Activated CD4-positive, alpha-beta T cell treated with anti-CD3 and anti-CD28 coated beads for 4 hours (primary cell): ENCODE data around the gene PRDM16.
"Not testable (repeated sequence)": the region's sequence is repeated elsewhere in the genome, so short reads cannot be mapped to it uniquely, and the experiment has no call there.

ENCODE experiments used
- DNase-seq, 2 donors: peaks; one replicate each; pipeline ENCODE4 v3.0.0-alpha.2; 2020

Gene PRDM16

DNA sequence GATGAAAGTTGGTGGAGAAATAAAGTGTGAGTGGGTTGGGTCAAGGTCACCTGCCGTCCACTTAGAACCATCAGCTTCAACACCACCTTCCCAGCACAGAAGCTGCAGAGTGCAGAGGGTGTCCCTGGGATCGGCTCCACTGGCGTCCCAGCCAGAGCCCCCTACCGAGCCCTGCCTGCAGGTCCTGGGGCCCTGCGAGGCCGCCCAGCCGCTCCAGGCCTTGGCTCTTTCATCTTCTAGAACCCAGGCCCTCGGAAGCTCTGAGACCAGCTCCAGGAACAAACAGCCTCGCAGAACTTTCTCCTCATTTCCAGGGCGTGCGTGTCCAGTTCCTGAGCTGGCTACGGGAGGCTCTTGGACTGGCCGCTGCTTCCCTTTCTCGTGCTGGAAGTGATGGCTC is 166.0 kb downstream of the PRDM16 start:
- DNase-seq = no peak

DNA sequence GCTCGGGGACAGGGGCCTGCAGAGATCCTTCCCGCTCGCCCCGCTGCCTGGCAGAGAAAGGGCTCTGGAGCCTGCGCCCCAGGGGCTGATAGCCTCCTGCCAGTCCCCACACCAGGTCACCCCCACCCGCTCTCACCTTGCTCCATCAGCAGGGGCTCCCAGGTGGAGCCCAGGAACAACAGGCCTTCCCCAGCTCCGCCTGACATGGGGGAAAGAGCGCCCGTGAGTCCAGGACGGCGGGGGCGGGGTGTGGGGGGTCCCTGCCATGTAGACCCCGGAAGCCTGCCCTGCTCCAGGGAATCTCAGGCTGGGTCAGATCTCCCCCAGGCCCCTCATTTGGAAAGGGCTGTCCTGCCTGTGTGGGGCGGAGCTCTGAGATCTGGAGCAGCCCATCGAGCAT is 166.5 kb downstream of the PRDM16 start:
- no peak for DNase-seq

DNA sequence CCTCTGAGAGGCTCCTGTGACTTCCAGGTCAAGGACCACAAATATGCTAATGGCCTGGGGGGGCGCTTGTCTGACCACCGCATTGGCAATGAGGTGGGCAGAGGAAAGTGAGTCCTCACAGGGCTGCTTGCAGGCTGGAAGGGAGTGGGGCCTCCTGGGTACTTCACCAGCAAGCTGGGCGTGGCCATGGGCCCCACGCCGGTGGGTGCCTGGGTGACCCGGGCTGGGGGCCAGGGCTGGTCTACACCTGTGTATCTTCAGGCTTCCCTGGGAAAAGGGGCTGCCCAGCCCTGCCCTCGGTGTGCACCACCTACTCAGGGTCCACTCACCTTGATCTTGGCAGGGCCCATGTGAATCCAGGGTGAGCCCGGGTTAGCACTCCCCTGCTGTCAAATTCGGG is 167.4 kb downstream of the PRDM16 start:
- DNase-seq = no peak

DNA sequence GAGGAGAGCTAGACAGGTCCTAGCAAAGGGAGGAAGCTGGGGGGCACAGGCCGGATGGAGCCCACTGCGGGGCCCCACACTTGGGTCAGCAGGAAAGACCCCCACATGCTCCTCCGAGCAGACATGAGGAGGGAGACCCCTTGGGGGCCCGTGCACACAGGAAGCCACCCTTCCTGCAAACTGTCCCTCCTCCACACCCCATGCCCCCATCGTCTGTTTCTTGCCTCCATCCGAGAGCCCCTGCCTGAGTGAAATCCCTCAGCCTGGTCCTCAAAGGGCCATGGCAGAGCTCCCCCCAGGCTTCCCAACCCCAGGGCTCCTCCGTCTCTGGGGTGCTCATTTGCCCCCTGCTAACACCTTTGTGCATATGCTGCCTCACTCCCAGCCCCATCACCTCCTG is 168.0 kb downstream of the PRDM16 start:
- DNase-seq = no peak

DNA sequence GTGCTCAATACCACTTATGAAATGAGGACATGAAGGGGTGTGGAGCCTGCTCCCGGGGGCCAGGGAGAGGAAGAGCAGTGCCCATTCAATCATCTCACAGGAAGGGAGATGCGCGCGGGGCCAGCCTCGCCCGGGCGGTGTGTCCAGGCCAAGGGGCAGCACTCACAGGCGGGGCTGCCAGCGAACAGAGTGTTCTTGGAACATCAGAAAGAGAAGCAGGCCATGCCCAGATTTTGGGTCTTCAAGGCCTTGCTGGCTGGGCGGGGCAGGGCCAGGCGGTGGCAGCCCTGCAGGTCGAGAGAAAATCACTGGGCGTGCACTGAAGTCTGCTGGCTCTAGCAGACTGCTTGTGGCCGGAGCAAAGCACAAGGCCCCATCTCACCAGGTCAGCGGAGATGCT is 168.6 kb downstream of the PRDM16 start:
- DNase-seq = no peak

DNA sequence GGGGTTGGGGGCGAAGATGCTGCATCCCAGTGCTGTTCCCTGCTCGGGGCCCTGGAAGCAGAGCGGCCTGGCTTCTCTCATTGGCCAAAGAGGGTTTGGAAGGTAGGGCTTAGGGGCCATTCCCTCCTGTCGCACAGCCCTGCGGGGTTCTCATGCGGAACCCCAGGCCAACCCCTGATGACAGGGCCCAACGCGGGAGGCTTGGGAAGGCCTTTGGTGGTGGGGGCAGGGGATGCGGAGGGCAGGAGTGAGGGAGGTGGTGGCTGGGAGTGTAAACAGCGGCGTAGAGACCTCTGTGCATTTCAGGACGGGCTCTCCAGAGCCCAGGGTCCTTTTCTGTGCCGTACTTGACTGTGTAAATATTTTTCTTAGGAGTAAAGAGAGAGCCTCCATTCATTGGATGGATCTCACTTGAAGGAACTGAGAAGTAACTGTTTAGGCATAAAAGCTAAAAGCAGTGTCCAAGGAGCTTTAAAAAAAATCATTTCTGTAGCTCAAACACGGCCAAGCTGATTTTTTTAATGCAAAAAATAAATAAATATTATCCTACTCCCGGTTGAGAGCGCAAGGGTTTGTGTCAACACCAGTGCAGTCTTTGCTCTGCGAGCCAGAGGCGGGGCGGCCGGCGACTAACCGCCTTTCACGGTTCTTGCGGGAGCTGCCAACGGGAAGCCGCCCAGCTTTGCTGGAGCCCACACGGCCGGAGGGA is 169.1 kb downstream of the PRDM16 start:
- no peak for DNase-seq

DNA sequence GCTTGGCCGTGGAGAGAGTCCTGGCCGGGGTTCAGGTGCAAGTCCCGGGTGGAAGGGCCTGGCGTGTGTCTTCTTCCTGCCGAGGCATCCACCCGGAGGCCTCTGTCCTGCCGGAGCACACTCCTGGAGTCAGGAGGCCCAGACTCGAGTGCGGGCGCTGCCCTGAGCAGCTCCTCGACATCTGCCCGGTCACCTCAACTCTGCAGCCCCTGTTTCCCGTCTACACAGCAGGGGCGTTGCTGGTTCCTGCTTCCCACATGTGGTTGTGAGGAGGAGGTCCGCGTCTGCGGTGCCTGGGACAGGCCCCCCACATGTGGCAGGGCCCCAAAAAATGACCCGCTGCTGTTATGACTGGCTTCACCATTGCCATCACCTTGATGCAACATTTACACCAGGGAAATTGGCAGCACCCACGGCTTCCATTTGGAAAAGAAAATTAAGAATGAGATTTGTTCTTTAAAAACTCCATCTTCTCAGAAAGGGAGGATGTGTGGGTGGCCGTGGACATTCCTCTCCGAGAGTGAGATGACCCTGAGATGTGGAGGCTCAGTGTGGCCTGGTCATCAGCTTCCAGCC is 169.8 kb downstream of the PRDM16 start:
- DNase-seq = no peak

DNA sequence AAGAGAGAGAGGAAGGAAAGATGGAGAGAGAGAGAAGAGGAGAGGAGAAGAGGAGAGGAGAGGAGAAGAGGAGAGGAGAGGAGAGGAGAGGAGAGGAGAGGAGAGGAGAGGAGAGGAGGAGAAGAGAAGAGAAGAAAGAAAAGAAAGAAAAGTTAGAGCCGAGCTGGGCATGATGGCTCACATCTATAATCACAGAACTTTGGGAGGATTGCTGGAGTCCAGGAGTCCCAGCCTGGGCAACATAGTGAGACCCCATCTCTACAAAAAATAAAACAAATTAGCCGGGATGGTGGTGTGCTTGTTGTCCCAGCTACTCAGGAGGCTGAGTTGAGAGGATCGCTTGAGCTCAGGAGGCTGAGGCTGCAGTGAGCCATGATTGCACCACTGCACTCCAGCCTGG is 171.0 kb downstream of the PRDM16 start:
- not testable (repeated sequence) for DNase-seq

DNA sequence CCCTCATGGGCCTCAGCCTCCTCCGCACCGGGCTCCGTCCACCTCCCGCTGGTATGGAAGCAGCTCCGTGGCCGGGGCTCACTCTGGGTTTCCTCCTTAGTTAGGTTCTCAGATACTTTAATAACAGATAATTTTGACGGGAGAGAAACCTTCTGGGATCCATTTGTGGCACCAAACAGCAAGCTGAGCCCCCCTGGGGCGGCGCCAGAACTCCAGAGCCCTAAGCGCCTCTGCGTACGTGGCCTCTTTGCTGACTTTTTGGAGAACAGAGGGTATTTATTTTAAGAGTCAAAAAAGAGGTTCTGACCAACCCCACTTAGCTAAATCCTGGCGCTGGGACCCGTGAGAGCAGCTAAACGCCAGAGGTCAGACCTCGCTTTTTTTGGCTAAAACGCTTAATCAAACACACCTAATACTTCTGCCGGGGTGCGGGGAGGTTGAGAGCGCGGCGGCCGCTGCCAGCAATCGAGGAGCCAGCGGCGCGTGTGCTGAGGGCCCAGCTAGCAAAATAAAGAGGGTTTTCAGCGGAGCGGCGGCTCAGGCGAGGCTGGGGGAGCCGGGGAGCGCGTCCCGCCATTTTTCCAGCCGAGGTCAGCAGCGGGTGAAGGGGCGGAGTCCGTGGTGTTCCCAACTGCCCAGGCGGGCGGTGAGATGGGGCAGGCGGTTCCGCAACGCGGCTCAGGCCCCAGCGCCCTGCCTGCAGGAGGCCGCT is 171.7 kb downstream of the PRDM16 start:
- DNase-seq = no peak

DNA sequence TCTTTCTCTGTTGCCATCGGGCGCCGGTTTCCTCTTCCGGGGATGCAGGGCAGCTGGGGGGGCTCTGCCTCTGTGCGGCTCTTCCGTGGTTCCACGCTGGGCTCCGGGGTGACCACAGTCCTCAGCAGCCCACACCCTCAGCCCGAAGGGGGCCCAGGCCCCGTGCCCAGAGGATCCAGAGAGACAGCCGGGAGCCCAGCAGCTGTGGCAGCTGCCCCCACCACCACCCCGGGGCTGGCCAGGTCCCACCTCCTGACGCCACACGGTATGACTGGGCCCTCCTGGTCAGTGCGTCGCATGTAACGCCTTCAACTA is 172.2 kb downstream of the PRDM16 start:
- no peak for DNase-seq

DNA sequence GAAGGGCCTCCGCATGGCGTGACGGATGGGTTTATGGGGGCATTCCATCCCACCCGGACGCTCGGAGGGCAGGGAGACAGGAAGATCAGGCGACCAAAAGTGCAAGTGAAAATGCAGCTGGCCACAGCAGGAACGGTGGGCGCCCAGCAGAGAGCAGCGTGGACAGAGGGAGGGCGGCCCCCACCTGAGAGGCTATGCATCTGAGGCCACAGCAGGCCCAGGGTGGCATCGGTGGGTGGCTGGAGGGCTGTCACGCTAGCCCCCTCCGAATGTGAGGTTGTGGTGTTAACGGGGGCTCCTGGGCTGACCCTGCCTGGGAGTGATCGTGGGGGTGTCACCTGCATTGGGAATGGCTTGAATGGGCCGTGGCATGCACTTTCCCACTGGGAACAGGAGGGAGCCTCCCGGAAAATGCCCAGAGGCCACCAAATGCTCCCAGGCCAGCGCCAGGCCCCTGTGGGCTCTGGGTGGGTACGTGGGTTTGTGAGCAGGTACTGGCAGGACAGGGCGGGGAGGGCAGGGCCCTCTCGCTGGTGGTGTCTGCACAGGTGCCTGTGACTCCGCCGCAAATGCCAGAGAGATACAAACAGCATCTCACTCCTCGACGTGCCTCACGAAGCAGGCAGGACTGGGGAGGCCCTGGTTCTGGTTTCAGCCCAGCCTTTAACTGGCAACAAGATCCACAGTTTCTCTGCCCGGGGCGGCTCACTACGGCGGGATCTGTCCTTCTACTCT is 172.8 kb downstream of the PRDM16 start:
- DNase-seq = no peak

DNA sequence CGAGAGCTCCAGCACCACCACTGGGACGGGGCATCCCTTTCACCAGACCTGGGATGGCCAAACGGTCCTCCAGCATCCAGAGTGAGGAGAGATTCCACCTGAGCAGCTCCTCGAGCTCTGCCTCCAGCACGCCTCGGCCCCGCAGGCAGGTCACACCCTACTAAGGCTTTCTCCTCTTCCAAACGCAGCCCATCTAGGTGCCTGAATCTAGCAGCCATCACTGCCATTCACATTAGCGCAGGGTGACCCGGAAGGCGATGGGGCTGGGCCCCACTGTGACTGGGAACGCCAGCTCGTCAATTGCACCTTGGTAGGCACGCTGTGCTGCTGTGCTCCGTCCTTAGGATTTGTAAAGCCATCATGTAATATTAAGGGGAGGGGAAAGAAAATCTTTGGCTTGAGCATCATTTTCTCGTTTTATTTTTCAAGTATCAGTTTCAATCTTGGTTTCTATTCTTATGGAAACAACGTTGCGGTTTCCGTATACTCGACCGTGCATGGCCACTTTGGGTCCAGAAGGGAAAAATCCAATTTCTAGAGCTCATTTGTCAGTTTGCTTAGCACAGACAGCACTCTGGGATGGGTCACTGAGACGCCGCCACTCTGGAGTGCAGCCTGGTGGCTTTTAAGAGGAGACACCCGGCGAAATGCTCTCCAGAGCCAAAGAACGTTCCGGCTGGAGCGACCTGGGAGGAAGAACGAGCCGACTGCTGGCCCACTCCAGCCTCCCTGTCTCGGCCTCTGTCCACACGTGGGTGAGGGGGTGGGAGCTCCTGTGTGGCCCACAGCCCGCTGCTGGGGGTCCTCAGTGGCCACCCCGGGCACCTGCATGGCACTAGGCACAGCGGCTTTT is 173.6 kb downstream of the PRDM16 start:
- no peak for DNase-seq

DNA sequence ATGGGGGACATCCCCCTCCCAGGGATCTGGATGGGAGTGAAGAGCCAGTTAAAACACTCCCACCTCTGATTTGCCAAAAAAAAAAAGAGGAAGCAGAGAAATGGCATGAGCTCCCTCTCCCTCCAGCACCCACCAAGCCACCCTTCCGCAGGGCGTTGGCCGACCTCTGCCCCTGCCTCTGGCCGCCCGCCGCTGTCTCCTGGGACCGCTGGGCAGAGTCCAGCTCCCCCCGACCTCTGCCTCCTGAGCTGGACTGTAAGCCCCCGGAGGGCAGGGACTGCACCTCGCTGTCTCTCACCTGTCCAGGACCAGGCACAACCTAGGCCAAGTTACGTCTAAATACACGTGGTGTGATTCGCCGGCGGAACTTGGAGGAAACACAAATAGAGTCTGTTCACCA is 174.3 kb downstream of the PRDM16 start:
- DNase-seq = no peak

DNA sequence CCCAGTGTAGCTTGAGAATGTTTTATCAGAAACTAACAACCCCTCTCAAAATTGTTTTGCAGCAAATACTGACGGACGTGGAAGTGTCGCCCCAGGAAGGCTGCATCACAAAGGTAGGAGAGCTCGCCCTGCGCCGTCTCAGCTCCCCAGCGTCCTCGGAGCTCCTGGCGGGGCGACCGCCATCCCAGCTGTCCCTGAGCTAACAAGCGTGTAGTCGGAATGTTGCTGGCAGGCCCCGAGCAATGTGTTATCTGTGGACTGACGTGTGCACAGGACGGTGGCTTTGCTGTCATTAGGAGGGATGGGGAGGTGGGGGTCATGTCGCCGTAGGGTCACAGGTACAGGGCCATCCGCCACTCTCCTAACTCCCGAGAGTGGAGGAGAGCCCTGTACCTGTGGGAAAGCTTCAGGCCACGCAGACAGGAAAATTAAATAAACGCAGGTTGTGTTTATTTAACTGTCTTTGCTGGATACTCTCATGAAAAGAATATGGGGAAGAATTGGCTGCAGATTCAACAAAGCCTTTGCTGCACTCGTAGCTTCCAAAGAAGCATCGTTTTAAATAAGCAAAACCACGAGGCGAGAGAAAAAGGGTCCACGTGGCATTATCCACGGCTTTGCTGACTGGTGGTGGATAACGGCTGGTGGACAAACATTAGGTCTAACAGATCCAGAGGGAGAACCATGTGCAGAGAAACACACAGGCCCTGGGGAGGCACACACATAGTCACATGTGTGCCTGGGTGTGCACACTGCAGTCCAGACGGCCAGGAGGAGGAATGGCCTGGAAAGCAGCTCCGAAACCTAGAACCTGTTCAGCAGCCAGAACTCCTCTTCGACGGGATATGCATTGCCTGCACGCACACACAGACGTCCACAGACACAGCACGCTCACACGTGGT is 175.3 kb downstream of the PRDM16 start:
- no peak for DNase-seq

DNA sequence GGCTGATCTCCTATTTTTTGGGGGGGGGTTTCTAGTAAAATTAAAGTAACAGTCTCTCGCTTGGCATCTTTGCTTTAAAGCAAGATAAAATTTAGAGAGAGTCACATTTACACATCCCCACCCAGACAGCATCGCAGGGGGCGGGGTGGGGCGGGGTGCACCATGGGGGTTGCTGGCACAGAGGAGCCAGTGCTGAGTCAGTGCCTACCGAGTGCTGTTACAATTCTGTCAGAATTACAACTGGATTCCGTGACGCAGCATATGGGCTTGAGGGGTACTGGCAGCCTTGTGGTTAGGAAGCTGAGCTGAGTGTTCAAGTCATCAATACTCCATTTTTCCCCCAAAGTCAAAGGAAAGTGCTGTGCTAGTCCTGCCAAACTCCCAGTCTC is 175.9 kb downstream of the PRDM16 start:
- DNase-seq = no peak

DNA sequence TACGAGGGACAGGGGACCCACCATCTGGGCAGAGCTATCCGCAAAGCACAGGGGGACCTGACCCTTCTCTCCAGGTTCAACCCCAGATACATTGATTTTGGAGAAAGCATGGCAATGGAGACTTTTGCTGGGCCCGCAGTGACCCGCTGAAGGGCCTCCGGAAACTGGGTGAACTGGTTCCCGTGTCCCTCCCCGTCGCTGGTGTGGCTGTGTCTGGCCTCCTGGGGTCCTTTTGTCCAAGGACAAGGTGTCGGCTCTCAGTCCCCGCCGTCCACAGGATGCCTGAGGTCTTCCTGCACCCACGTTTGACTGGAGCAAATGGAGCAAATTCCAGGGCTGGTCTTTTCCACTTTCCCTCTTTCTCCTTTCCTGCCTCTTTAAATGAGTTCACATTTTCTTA is 176.3 kb downstream of the PRDM16 start:
- no peak for DNase-seq

DNA sequence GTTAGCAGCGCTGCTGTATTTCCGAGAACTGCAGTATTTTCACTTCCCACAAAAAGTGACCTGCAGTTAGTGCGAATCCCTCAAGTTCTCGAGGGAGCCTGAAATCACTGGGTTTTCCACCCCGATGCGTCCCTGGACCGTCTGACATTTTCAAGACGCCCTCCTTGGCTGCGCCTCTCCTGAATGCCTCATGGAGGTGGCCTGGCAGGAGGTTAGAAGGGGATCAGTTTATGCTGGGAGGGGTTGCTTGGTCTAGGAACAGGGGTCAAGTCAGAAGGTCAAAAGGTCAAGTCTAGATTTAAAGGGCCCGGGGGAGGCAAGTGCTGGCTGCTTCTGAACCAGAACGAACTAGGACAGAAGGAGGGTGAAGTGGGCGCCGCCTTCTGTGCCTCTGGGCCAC is 176.8 kb downstream of the PRDM16 start:
- no peak for DNase-seq

DNA sequence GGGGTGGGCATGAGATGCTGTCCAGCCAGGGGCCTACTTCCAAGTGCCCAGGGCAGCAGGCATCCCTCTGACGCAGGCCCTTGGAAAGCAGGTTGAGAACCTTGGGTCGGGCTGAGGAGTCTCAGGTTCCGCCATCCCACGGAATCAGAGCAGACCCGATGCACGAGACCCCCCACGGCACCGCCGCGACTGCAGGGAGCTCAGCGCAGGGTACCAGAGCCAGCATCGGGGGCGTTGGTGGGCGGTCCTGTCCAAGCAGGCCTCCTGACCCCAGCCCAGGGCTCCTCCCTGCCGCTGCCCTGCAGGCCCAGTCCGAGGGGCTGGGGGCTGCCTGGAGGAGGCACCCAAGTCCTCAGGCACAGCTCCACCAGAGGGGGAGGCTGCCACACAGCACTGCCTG is 177.2 kb downstream of the PRDM16 start:
- no peak for DNase-seq

DNA sequence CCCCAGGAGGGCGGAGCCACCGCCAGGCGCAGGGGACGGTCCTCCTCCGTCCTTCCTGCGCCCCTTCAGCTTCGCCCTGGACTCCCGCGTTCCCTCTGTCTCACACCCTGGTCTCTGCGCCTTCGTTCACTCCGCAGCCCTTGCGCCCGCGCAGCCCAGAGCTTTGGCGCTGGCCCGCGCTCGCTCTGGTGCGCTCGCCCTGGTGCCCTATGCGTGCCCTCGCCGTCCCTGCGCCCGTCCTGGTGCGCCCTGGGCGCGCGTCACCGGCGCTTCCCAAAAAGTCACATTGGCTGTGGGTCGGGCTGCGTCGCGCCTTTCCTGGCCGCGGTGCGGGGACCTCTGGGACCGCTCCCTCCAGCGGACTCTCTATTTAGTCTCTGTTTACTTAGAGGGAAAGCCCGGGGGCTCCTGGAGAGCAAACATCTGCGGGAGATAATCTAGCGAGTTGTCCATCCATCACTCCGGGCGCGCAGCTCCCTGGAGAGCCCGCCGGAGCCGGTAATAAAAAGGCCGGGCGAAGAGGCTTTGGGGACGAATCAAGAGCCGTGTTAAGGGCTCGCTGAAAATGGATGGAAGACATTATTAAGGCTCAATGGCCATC is 178.6 kb downstream of the PRDM16 start:
- no peak for DNase-seq

DNA sequence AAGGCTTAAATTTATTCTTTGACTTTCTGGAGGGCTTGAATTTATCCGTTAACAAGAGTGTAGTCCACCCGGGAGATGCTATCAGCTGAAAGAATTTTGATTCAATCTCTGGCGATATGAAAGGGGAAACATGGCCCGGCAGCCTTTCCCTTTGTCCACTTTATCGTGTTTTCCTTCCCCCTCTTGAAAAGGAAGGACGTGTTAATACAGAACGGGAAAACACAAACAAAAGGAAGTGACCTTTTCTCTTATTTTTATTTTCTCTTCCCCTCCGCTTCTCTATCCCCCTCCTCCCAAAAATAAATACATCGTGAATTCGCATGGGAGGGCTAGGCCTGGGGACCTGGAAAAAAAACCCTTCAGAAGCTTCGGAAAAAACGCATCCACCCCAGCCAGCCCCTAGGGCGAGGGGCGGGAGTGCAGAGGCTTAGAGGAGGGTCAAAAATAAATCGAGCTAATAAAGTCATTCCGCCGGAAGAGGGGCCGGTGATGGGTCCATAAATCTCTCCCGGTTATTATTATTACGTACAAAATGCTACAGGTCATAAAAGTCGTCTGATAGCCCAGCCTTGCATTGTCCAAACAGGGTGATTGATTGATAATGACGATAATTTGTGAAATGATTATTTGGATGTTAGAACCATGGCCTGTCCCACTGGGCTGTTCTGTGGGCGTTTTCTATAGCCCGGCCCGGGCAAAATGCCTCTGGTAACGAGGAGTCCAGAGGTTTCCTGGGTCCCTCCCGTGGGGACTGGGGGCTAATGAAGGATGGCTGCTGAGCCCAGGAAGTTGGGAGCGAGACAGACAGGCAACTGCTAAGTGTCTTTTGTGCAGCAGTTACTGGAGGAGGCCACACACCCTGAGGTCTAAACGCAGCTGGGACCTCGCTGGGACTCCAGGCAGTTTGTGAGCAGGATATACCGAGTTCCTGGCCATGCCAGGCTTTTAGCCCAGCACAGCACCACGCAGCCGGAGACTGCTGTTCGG is 179.4 kb downstream of the PRDM16 start:
- no peak for DNase-seq
